Heart right ventricle (tissue), 16 donors: ENCODE results near the gene CNDP2. TPM values are rescaled to one million over a fixed set of nuclear protein-coding genes. Genes with fewer than 3 reads are reported as not detected.

Experiments
- ATAC-seq, 8 donors: fragments of 200-7000 bp; cut with Tn5 transposase; one replicate each; pipeline ENCODE4 v1.9.1; 2020; ENCODE audit warnings: mild to moderate bottlenecking in 8 of 8, moderate library complexity in 8 of 8, moderate number of reproducible peaks in 1 of 8
- DNase-seq, 2 donors: peaks; one replicate each; pipeline ENCODE4 v3.0.0-alpha.2; 2020
- H3K27ac ChIP-seq, 10 donors: fragments of 200-600 bp; sonication (generic) in 2 of 10; one replicate each; pipeline versions ENCODE4 v1.5.0 to v1.8.0; 2020 to 2022; ENCODE audit warnings: mild to moderate bottlenecking in 3 of 10
- H3K27me3 ChIP-seq, 7 donors: fragments of 200-600 bp; one replicate each; pipeline ENCODE4 v1.8.0; 2021 to 2022; ENCODE audit warnings: mild to moderate bottlenecking in 2 of 7
- H3K36me3 ChIP-seq, 9 donors: fragments of 200-600 bp; sonication (generic) in 1 of 9; one replicate each; pipeline versions ENCODE4 v1.5.0 to v1.8.0; 2020 to 2022; ENCODE audit warnings: mild to moderate bottlenecking in 2 of 9
- H3K4me1 ChIP-seq, 9 donors: fragments of 200-600 bp; sonication (generic) in 1 of 9; one replicate each; pipeline versions ENCODE4 v1.5.0 to v1.8.0; 2020 to 2022; ENCODE audit warnings: mild to moderate bottlenecking in 4 of 9
- H3K4me3 ChIP-seq, 10 donors: fragments of 200-600 bp; sonication (generic) in 2 of 10; one replicate each; pipeline versions ENCODE4 v1.5.0 to v1.8.0; 2020 to 2022; ENCODE audit warnings: mild to moderate bottlenecking in 7 of 10, moderate library complexity in 2 of 10
- H3K9me3 ChIP-seq, 11 donors: fragments of 200-600 bp in 10 of 11; sonication (generic) in 2 of 11; one replicate each; pipeline versions ENCODE4 v1.5.0 to v1.8.0; 2013 to 2022; ENCODE audit warnings: mild to moderate bottlenecking in 2 of 11, control low read depth in 1 of 11, moderate library complexity in 1 of 11
- WGBS, 2 donors: extraction: QIAGEN DNeasy Blood & Tissue Kit; methylation state at CpG; one replicate each; pipeline ENCODE4 v1.1.7; 2013; ENCODE audit warnings: inconsistent platforms in 1 of 2; 5-methylcytosine and 5-hydroxymethylcytosine counted together
- intact Hi-C, 10 donors: fragments of 100-400 bp; cut with DNase I; formaldehyde crosslinking; loops; one replicate each; pipeline versions ENCODE4 v1.11.1 to v1.14.2; 2022
- polyA plus RNA-seq, 2 donors: library from polyadenylated mRNA; stranded (reverse); fragments of 200-250 nt; gene quantifications; one replicate each; pipeline ENCODE4 v1.2.3, GENCODE V29; 2013
- total RNA-seq, 10 donors: library from RNA; stranded (reverse); fragmentation: NEBNext Ultra II Directional in 3 of 10; extraction: Animal tissue kit (Norgen Biotek cat#: 25700) in 3 of 10; gene quantifications; one replicate each; pipeline versions ENCODE4 v1.2.1 to v1.2.4, GENCODE V29; 2021 to 2023
- TF ChIP-seq, protein P1 (sequence below), 9 donors: fragments of 200-600 bp; sonication (generic) in 2 of 9; IDR thresholded peaks; one replicate each; pipeline versions ENCODE4 v1.5.0 to v1.8.0; 2021 to 2022; ENCODE audit warnings: antibody characterized with exemption in 9 of 9, mild to moderate bottlenecking in 5 of 9, moderate library complexity in 1 of 9
- donor health status: Arrhythmogenic right ventricular cardiomyopathy.
- donor health status: ischemic (EF 13 %, LVEDD 7.1; RV severe dilation, severe dysfunction).
- donor health status: healthy with polysubstance abuse.
- donor health status: DM: no; HTN: yes; CAD: no.
- donor health status: DM: no; HTN: no; CAD: no.
- donor health status: ischemic (EF 25% LVEDD 6.9; RV normal size, moderate dysfunction).
- donor health status: ischemic (EF 25% LVEDD 5.7; RV mildly dilated, moderate dysfunction).
- donor health status: healthy.
- donor health status: DM: yes; HTN: yes; CAD: no.
- donor health status: Ischemic cardiomyopathy.
- donor health status: ischemic (EF 35%, LVEDD 5.7; RV mildly dilated, moderate dysfunction).
- donor health status: nonischemic (EF 11% LVEDD 7.7; RV severe dilation, severe dysfunction).
- donor health status: DM: yes; HTN: yes; CAD: no.
- donor health status: PGD.
- donor health status: ischemic (EF 29% LVEDD 5.4; RV normal size, mild dysfunction).
- donor health status: nonischemic (EF 23%, LVEDD 6.1; RV moderate dilation, normal function).

Gene CNDP2
- total and polyA plus RNA-seq, 12 donors, result 48.9 to 117 (median 73.2) TPM

DNA sequence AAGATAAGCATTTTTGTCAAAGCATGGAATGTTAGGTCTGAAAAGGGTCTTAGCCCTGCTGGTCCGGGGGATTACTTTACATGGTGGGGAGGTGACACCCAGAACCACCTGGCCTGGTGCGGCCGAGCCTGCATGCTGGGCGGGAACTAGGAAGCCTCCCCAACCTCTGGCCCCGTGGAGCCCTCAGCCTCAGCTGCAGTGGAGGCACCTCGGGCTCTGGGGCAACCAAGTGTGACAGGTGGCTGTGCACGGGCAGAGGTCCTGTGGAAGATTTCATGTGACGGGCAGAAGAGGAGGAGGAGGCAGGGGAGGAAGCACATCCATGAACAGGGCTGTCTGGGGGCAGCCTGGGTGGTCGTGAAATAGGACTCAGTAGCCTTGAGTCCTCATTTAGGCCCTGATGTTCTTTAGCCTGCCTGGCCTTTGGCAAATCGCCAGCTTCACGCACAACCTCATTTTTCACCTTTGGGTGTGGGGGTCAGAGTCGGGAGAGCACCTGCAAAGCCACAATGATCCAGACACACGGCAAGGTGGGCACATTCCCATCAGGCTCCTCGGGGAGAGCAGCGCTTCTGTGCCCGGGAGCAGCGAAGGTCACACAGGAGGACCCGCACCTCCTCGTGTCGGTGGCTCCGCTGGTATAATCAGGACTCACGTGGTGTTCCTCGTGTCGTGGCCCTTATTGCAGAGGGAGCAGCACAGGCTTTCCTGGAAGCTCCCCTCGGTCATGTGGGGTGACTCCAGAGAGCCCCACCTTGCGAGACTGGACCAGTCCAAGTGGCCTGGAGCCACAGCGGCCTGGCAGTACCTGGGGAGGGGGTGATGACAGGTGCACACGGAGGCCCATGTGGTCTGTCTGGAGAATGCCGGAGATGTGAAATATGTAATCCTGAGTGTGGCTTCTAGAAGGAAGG is 13.9 kb downstream of the CNDP2 start:
- DNase-seq, result no peak

GRCh38 chr18:74510770-74511095 is 14.6 kb downstream of the CNDP2 start:
- intact Hi-C loops, result no loop called here
- no peaks in the 10 kb centered on the region for H3K9me3 ChIP-seq
- DNase-seq (no peak), ATAC-seq (no peak)
- H3K36me3 ChIP-seq, result peaks cover 3 to 100% (median 46%) of the 10 kb centered on the region in 9 donors
- WGBS, 2 donors, result 87% methylated on average over 12 of the region's 12 CpGs
- no peak overlapping the region for H3K27ac ChIP-seq
- no peak overlapping the region for H3K4me3 ChIP-seq
- peaks cover 0 to 20% (median 5%) of the 10 kb centered on the region in 9 donors for H3K4me1 ChIP-seq
- no peaks in the 10 kb centered on the region for H3K27me3 ChIP-seq
- TF ChIP-seq, protein P1, sequence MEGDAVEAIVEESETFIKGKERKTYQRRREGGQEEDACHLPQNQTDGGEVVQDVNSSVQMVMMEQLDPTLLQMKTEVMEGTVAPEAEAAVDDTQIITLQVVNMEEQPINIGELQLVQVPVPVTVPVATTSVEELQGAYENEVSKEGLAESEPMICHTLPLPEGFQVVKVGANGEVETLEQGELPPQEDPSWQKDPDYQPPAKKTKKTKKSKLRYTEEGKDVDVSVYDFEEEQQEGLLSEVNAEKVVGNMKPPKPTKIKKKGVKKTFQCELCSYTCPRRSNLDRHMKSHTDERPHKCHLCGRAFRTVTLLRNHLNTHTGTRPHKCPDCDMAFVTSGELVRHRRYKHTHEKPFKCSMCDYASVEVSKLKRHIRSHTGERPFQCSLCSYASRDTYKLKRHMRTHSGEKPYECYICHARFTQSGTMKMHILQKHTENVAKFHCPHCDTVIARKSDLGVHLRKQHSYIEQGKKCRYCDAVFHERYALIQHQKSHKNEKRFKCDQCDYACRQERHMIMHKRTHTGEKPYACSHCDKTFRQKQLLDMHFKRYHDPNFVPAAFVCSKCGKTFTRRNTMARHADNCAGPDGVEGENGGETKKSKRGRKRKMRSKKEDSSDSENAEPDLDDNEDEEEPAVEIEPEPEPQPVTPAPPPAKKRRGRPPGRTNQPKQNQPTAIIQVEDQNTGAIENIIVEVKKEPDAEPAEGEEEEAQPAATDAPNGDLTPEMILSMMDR (IDR thresholded peaks at IDR 0.05), result no peak

More for the DNA sequence above, 13.9 kb downstream of the CNDP2 start:
- Histone ChIP-seq H3K27me3 (no peaks in the 10 kb centered on the region), H3K36me3 (peaks cover 3 to 100% (median 46%) of the 10 kb centered on the region in 9 donors), H3K9me3 (no peaks in the 10 kb centered on the region), H3K4me1 (peaks cover 0 to 20% (median 5%) of the 10 kb centered on the region in 9 donors), H3K27ac (no peak overlapping the region), H3K4me3 (no peak overlapping the region)
- WGBS, 2 donors, result 83 to 89% methylated on average over 29 of the region's 29 CpGs
- intact Hi-C loops, result loop anchor here in 1 of 10 donors (5.0 kb wide), 1 partner anchor 562 kb away; no protein-coding TSS in a partner anchor
- TF ChIP-seq, protein P1 (IDR thresholded peaks at IDR 0.05), result no peak
- peak in 1 of 8 donors; percentile 13 for ATAC-seq

- intact Hi-C loops, result no loop called here
- 91 to 92% methylated on average over 7 of the region's 7 CpGs for WGBS, 2 donors
- Histone ChIP-seq H3K36me3 (peaks cover 0 to 100% (median 48%) of the 10 kb centered on the region in 9 donors), H3K4me1 (peaks cover 0 to 14% (median 0%) of the 10 kb centered on the region in 9 donors), H3K27ac (no peak overlapping the region), H3K27me3 (no peaks in the 10 kb centered on the region), H3K4me3 (no peak overlapping the region), H3K9me3 (no peaks in the 10 kb centered on the region)
- no peak for ATAC-seq
- TF ChIP-seq, protein P1 (IDR thresholded peaks at IDR 0.05), result no peak
- DNase-seq, result no peak
Measured at GRCh38 chr18:74511823-74512222, 15.7 kb downstream of the CNDP2 start.

- ATAC-seq (no peak), DNase-seq (no peak)
- Histone ChIP-seq H3K36me3 (peaks cover 0 to 100% (median 55%) of the 10 kb centered on the region in 9 donors), H3K4me1 (peaks cover 0 to 7% (median 0%) of the 10 kb centered on the region in 9 donors), H3K9me3 (no peaks in the 10 kb centered on the region), H3K27me3 (no peaks in the 10 kb centered on the region), H3K27ac (no peak overlapping the region), H3K4me3 (no peak overlapping the region)
- WGBS, 2 donors, result 90 to 92% methylated on average over 15 of the region's 15 CpGs
- intact Hi-C loops, result no loop called here
- TF ChIP-seq, protein P1 (IDR thresholded peaks at IDR 0.05), result no peak
Measured at GRCh38 chr18:74512321-74513053, 16.3 kb downstream of the CNDP2 start.
